ENCODE measurements around the gene ST8SIA6. TPM values are rescaled to one million over a fixed set of nuclear protein-coding genes. Genes with fewer than 3 reads are reported as not detected.

Gene ST8SIA6
- total and polyA plus RNA-seq, 9 of the 15 experiments (the other 6 are each of a cell fraction or from before 2014, with no cell fraction given) = 0.69 to 6.7 (median 5.0) TPM

GRCh38 chr10:17386616-17387075 is 67.7 kb downstream of the ST8SIA6 start (continued):
- TF ChIP-seq NR4A1 (CRISPR knock-in tag; IDR thresholded peaks at IDR 0.05) = no peak
- TF ChIP-seq NR4A1 (tag; IDR thresholded peaks at IDR 0.05) = no peak
- no peak for TF ChIP-seq IRF9 (tag; IDR thresholded peaks at IDR 0.05)
- TF ChIP-seq ZNF224 (CRISPR knock-in tag; IDR thresholded peaks at IDR 0.05) = no peak
- no peak for TF ChIP-seq ZNF274 (IDR thresholded peaks at IDR 0.05; ENCODE audit: borderline replicate concordance, low read depth, low read length)
- no peak for TF ChIP-seq ZNF57 (CRISPR knock-in tag; IDR thresholded peaks at IDR 0.05)
- TF ChIP-seq BRD9 (IDR thresholded peaks at IDR 0.05; ENCODE audit: low read depth, partially characterized antibody) = no peak
- no peak for TF ChIP-seq EP300 (IDR thresholded peaks at IDR 0.05; ENCODE audit: low read length)
- TF ChIP-seq ZNF740 (CRISPR knock-in tag; IDR thresholded peaks at IDR 0.05) = no peak
- no peak for TF ChIP-seq ZNF740 (tag; IDR thresholded peaks at IDR 0.05)
- no peak for TF ChIP-seq ZNF12 (CRISPR knock-in tag; IDR thresholded peaks at IDR 0.05)
- TF ChIP-seq TRIM28 (IDR thresholded peaks at IDR 0.05) = no peak
- 0 out of 2 replicates have a peak, but pooled peaks have one; percentile 24 for TF ChIP-seq CHAMP1 (IDR thresholded peaks at IDR 0.05)
- TF ChIP-seq MBD2 (IDR thresholded peaks at IDR 0.05; ENCODE audit: borderline replicate concordance, low read depth) = no peak
- no peak for TF ChIP-seq RERE (CRISPR knock-in tag; IDR thresholded peaks at IDR 0.05; ENCODE audit: borderline replicate concordance)
- peak; percentile 55; the same call in 1 of the 2 replicates for TF ChIP-seq KHSRP (IDR thresholded peaks at IDR 0.05)
- no peak for TF ChIP-seq ZNF41 (CRISPR knock-in tag; conservative IDR thresholded peaks at IDR 0.05)
- TF ChIP-seq FOXJ2 (tag; IDR thresholded peaks at IDR 0.05) = no peak
- no peak for TF ChIP-seq SMAD2 (IDR thresholded peaks at IDR 0.05; ENCODE audit: low read depth, low read length)
- no peak for TF ChIP-seq ZBED1 (IDR thresholded peaks at IDR 0.05)
- no peak for TF ChIP-seq ERF (CRISPR knock-in tag; IDR thresholded peaks at IDR 0.05)
- TF ChIP-seq NEUROD1 (IDR thresholded peaks at IDR 0.05; ENCODE audit: borderline replicate concordance, low read depth, low read length, partially characterized antibody) = no peak

Measured in K562 (cell line).